ENCODE measurements around the gene PALM. TPM values are rescaled to one million over a fixed set of nuclear protein-coding genes. Genes with fewer than 3 reads are reported as not detected.
"Not testable (repeated sequence)": the region's sequence is repeated elsewhere in the genome, so short reads cannot be mapped to it uniquely, and the experiment has no call there.

Gene PALM
- total RNA-seq, 5 donors from 2014 or later (not counting 1 experiment from before 2014, with no cell fraction given) = 0.19 to 0.57 (median 0.41) TPM; not detected in 1

DNA sequence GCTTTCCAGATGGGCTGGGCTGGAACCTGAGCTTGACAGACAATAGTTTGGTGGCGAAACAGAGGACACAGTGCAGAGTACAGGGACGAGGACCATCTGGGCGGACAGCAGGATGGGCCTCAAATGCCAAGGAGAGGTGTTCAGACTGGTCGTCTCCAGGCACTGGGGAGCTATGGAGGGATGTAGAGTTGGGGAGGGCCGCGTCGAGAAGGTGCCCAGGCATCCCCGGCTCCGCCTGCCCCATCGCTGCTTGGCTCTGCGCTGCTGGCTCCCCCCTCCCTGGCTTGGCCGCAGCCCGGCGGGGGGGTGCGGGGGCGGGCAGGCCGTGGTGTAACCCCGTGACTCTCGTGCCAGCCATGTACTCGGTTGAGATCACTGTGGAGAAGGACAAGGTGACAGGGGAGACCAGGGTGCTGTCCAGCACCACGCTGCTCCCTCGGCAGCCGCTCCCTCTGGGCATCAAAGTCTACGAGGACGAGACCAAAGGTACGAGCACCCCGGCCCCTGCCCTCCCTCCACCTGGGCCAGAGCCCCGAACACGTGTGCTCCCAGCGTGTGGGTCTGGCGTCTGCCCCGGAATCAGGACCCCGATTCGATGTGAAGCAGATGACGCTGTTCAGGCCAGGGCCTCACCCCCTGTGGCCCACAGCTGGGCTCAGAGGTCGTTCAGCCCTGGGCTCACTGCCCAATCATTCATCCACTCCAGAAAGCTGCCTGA, 31.4 kb downstream of the PALM start:
- H3K27ac Mint-ChIP-seq = no peak overlapping the region
- 90% methylated on average over 32 of the region's 36 CpGs for WGBS (ENCODE audit: insufficient coverage)
- peaks cover 0 to 43% of the 10 kb centered on the region in 2 experiments for H3K27me3 ChIP-seq (replicated peaks in 1 of 2; ENCODE audit: control insufficient read depth in 2 of 2, extremely low read depth in 1 of 2, insufficient read depth in 2 of 2, low read length in 1 of 2)
- H3K4me3 Mint-ChIP-seq = no peak overlapping the region
- no peak overlapping the region for H3K4me3 ChIP-seq (ENCODE audit: control insufficient read depth in 1 of 2, extremely low read depth in 1 of 2, low read length in 1 of 2)
- H3K27ac ChIP-seq (ENCODE audit: low read length) = no peak overlapping the region
- H3K4me1 Mint-ChIP-seq = peaks cover 0 to 6% (median 0%) of the 10 kb centered on the region in 3 donors
- peaks cover 0 to 5% of the 10 kb centered on the region in 2 experiments for H3K4me1 ChIP-seq (ENCODE audit: control insufficient read depth in 1 of 2, extremely low read depth in 1 of 2, insufficient read depth in 2 of 2, low read length in 2 of 2)
- ChIA-PET CTCF (no interaction called here), POLR2A (no interaction called here)
- ATAC-seq (replicated peaks in 1 of 4) = no peak
- H3K36me3 ChIP-seq (ENCODE audit: control insufficient read depth in 2 of 2, extremely low read depth in 1 of 2, insufficient read depth in 1 of 2, low read length in 1 of 2) = no peaks in the 10 kb centered on the region
- H3K36me3 Mint-ChIP-seq = no peaks in the 10 kb centered on the region
- DNase-seq = no peak
- peaks cover 0 to 2% of the 10 kb centered on the region in 2 donors for H3K27me3 Mint-ChIP-seq
- no peaks in the 10 kb centered on the region for H3K9me3 Mint-ChIP-seq
- H3K9me3 ChIP-seq = no peaks in the 10 kb centered on the region

DNA sequence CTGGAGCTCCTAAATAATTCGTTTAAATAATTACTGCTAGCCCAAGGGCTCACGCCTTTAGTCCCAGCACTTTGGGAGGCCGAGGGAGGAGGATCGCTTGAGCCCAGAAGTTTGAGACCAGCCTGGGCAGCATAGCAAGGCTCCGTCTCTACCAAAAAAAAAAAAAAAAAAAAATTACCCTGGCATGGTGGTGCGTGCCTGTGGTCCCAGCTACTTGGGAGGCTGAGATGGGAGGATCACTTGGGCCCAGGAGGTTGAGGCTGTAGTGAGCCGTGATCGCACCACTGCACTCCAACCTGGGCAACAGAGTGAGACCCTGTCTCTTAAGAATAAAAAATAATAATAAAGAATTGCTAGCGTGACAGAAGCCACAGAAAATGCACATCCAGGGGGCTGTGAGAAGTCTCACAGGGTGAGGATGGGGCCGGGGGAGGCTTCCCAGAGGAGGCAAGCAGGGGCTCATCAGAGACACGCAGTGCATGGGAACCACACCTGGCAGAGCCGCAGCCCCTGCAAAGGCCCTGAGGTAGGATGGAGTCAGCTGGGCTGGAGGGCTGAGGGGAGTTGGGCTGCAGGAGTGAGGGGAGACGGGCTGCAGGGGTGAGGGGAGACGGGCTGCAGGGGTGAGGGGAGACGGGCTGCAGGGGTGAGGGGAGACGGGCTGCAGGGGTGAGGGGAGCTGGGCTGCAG, 32.2 kb downstream of the PALM start:
- ATAC-seq (replicated peaks in 1 of 4) = not testable (repeated sequence)

DNA sequence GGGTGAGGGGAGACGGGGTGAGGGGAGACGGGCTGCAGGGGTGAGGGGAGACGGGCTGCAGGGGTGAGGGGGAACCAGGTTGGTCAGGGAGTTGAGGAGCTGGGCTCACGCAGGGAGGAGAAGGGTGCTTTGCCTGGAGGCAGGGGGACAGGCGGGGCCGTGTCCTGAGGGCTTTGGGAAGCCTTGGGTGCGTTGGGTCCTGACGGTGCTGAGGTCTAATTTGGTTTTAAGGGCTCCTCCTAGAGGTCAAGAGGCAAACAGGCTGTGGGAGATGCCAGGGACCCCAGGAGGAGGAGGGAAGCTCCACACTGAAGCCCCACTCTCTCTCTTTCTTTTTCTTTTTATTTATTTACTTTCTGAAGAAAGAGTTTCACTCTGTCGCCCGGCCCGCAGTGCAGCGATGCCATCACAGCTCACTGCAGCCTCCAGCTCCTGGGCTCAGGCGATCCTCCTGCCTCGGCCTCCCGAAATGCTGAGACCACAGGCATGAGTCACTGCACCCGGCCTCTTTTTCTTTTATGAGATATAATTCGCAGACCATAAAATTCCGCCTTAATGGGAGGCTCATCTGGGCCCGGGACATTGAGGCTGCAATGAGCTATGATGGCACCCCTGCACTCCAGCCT, 32.9 kb downstream of the PALM start:
- H3K36me3 ChIP-seq (ENCODE audit: control insufficient read depth in 2 of 2, extremely low read depth in 1 of 2, insufficient read depth in 1 of 2, low read length in 1 of 2) = no peaks in the 10 kb centered on the region
- Mint-ChIP-seq H3K4me1 (peaks cover 0 to 6% (median 0%) of the 10 kb centered on the region in 3 donors), H3K36me3 (no peaks in the 10 kb centered on the region), H3K4me3 (no peak overlapping the region), H3K27ac (no peak overlapping the region), H3K27me3 (peaks cover 0 to 2% of the 10 kb centered on the region in 2 donors), H3K9me3 (no peaks in the 10 kb centered on the region)
- ATAC-seq (replicated peaks in 1 of 4) (peak in 2 of 4 experiments; percentile 29 to 40), DNase-seq (peak in 1 of 35 experiments; percentile 24)
- peaks cover 0 to 5% of the 10 kb centered on the region in 2 experiments for H3K4me1 ChIP-seq (ENCODE audit: control insufficient read depth in 1 of 2, extremely low read depth in 1 of 2, insufficient read depth in 2 of 2, low read length in 2 of 2)
- WGBS (ENCODE audit: insufficient coverage) = 80% methylated on average over 11 of the region's 19 CpGs
- ChIA-PET POLR2A (no interaction called here), CTCF (no interaction called here)
- no peak overlapping the region for H3K4me3 ChIP-seq (ENCODE audit: control insufficient read depth in 1 of 2, extremely low read depth in 1 of 2, low read length in 1 of 2)
- H3K27me3 ChIP-seq (replicated peaks in 1 of 2; ENCODE audit: control insufficient read depth in 2 of 2, extremely low read depth in 1 of 2, insufficient read depth in 2 of 2, low read length in 1 of 2) = peaks cover 0 to 41% of the 10 kb centered on the region in 2 experiments
- no peaks in the 10 kb centered on the region for H3K9me3 ChIP-seq
- no peak overlapping the region for H3K27ac ChIP-seq (ENCODE audit: low read length)

More for the DNA sequence above, 32.2 kb downstream of the PALM start:
- CTCF ChIA-PET; H3K4me3 ChIP-seq (ENCODE audit: control insufficient read depth in 1 of 2, extremely low read depth in 1 of 2, low read length in 1 of 2); H3K4me3 Mint-ChIP-seq; H3K36me3 Mint-ChIP-seq; H3K4me1 ChIP-seq (ENCODE audit: control insufficient read depth in 1 of 2, extremely low read depth in 1 of 2, insufficient read depth in 2 of 2, low read length in 2 of 2); H3K4me1 Mint-ChIP-seq; H3K27me3 Mint-ChIP-seq; H3K36me3 ChIP-seq (ENCODE audit: control insufficient read depth in 2 of 2, extremely low read depth in 1 of 2, insufficient read depth in 1 of 2, low read length in 1 of 2); POLR2A ChIA-PET; DNase-seq; H3K9me3 Mint-ChIP-seq; H3K27ac Mint-ChIP-seq; H3K9me3 ChIP-seq; H3K27ac ChIP-seq (ENCODE audit: low read length): not testable (repeated sequence)
- 91% methylated on average over 9 of the region's 16 CpGs for WGBS (ENCODE audit: insufficient coverage)
- peaks cover 0 to 43% of the 10 kb centered on the region in 2 experiments for H3K27me3 ChIP-seq (replicated peaks in 1 of 2; ENCODE audit: control insufficient read depth in 2 of 2, extremely low read depth in 1 of 2, insufficient read depth in 2 of 2, low read length in 1 of 2)

DNA sequence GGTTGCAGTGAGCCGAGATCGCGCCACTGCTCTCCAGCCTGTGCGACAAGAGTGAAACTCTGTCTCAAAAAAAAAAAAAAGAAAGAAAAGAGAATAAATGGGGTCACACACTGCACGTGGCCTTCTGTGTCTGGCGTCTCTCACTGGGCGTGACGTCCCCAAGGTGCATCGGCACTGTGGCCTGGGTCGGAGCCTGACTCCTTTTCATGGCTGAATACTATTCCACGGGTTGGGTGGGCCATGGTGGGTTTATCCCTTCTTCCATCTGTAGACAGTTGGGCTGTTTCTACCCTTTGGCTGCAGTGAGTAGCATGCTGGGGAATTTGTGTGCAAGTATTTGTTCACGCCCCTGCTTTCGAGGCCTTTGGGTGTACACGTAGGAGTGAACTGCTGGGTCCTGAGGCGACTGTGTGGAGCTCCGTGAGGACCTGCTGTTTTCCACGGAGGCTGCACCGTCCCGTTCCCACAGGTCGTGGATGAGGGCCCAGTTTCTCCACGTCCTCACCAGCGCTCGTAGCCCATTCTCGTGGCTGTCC, 33.9 kb downstream of the PALM start:
- CTCF ChIA-PET = no interaction called here
- POLR2A ChIA-PET = no interaction called here
- no peaks in the 10 kb centered on the region for H3K9me3 Mint-ChIP-seq
- Histone ChIP-seq H3K4me3 (ENCODE audit: control insufficient read depth in 1 of 2, extremely low read depth in 1 of 2, low read length in 1 of 2) (no peak overlapping the region), H3K4me1 (ENCODE audit: control insufficient read depth in 1 of 2, extremely low read depth in 1 of 2, insufficient read depth in 2 of 2, low read length in 2 of 2) (peaks cover 0 to 3% of the 10 kb centered on the region in 2 experiments), H3K9me3 (no peaks in the 10 kb centered on the region), H3K27me3 (replicated peaks in 1 of 2; ENCODE audit: control insufficient read depth in 2 of 2, extremely low read depth in 1 of 2, insufficient read depth in 2 of 2, low read length in 1 of 2) (peaks cover 0 to 32% of the 10 kb centered on the region in 2 experiments), H3K36me3 (ENCODE audit: control insufficient read depth in 2 of 2, extremely low read depth in 1 of 2, insufficient read depth in 1 of 2, low read length in 1 of 2) (no peaks in the 10 kb centered on the region), H3K27ac (ENCODE audit: low read length) (no peak overlapping the region)
- no peak for DNase-seq
- WGBS (ENCODE audit: insufficient coverage) = 94% methylated on average over 18 of the region's 24 CpGs
- no peaks in the 10 kb centered on the region for H3K36me3 Mint-ChIP-seq
- H3K27ac Mint-ChIP-seq = no peak overlapping the region
- H3K27me3 Mint-ChIP-seq = no peaks in the 10 kb centered on the region
- ATAC-seq (replicated peaks in 1 of 4) = no peak
- H3K4me1 Mint-ChIP-seq = no peaks in the 10 kb centered on the region
- no peak overlapping the region for H3K4me3 Mint-ChIP-seq

DNA sequence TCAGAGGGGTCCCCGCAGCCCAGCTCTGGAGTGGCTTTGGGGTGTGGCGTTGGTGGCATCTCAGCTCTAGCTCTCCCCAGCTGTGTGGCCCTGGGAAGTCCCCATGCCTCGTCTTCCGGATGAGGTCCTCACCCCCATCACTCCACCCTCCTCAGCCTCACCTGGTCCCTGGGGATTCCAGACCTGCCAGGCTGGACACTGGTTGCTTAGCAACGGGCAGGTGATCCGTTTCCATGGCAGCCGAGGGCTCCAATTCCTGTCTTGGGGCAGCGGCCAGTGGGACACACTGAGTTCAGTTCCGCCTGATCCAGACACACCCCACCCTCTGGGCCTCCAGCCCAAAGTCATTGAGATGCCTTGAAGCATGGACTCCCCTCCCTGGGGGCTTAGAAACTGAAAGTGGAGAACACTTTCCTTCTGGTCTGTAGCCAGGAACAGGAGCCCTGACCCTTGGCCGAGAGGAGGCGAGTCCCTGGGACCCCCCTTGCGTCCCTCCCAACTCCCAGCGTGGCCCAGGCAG, 34.5 kb downstream of the PALM start:
- no peak for ATAC-seq (replicated peaks in 1 of 4)
- H3K27ac Mint-ChIP-seq = no peak overlapping the region
- H3K27ac ChIP-seq (ENCODE audit: low read length) = no peak overlapping the region
- no peaks in the 10 kb centered on the region for H3K27me3 Mint-ChIP-seq
- no peaks in the 10 kb centered on the region for H3K9me3 Mint-ChIP-seq
- WGBS (ENCODE audit: insufficient coverage) = 97% methylated on average over 8 of the region's 13 CpGs
- ChIA-PET POLR2A (interaction anchor here in 1 of 2 donors (0.5 kb wide), 1 partner anchor 80 kb away, joined by 4 read pairs; the partner anchor contains the start of gene RNF126), CTCF (no interaction called here)
- H3K4me1 Mint-ChIP-seq = no peaks in the 10 kb centered on the region
- H3K36me3 Mint-ChIP-seq = no peaks in the 10 kb centered on the region
- H3K4me3 Mint-ChIP-seq = no peak overlapping the region
- peaks cover 0 to 33% of the 10 kb centered on the region in 2 experiments for H3K27me3 ChIP-seq (replicated peaks in 1 of 2; ENCODE audit: control insufficient read depth in 2 of 2, extremely low read depth in 1 of 2, insufficient read depth in 2 of 2, low read length in 1 of 2)
- DNase-seq = no peak
- no peak overlapping the region for H3K4me3 ChIP-seq (ENCODE audit: control insufficient read depth in 1 of 2, extremely low read depth in 1 of 2, low read length in 1 of 2)
- no peaks in the 10 kb centered on the region for H3K9me3 ChIP-seq
- no peaks in the 10 kb centered on the region for H3K4me1 ChIP-seq (ENCODE audit: control insufficient read depth in 1 of 2, extremely low read depth in 1 of 2, insufficient read depth in 2 of 2, low read length in 2 of 2)
- no peaks in the 10 kb centered on the region for H3K36me3 ChIP-seq (ENCODE audit: control insufficient read depth in 2 of 2, extremely low read depth in 1 of 2, insufficient read depth in 1 of 2, low read length in 1 of 2)

DNA sequence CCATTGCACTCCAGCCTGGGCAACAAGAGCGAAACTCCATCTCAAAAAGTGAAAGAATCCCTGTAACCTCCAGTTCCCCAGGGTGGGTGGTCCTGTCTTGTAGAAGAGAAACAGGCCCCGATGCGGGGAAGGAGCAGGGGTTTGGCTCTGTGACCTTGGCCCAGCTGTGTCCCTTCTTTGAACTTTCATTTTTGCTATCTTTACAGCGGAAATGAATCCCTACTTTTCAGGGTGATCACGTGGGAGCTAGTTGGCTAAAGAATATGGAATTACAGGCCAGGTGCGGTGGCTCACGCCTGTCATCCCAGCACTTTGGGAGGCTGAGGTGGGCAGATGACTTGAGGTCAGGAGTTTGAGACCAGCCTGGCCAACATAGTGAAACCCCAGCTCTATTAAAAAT, 36.4 kb downstream of the PALM start:
- peaks cover 0 to 16% of the 10 kb centered on the region in 2 experiments for H3K27me3 ChIP-seq (replicated peaks in 1 of 2; ENCODE audit: control insufficient read depth in 2 of 2, extremely low read depth in 1 of 2, insufficient read depth in 2 of 2, low read length in 1 of 2)
- 100% methylated on average over 1 of the region's 7 CpGs for WGBS (ENCODE audit: insufficient coverage)
- H3K36me3 ChIP-seq (ENCODE audit: control insufficient read depth in 2 of 2, extremely low read depth in 1 of 2, insufficient read depth in 1 of 2, low read length in 1 of 2); H3K4me1 Mint-ChIP-seq; H3K27me3 Mint-ChIP-seq; H3K9me3 ChIP-seq; POLR2A ChIA-PET; ATAC-seq (replicated peaks in 1 of 4); H3K27ac ChIP-seq (ENCODE audit: low read length); H3K27ac Mint-ChIP-seq; H3K36me3 Mint-ChIP-seq; H3K4me1 ChIP-seq (ENCODE audit: control insufficient read depth in 1 of 2, extremely low read depth in 1 of 2, insufficient read depth in 2 of 2, low read length in 2 of 2); H3K4me3 Mint-ChIP-seq; H3K9me3 Mint-ChIP-seq; H3K4me3 ChIP-seq (ENCODE audit: control insufficient read depth in 1 of 2, extremely low read depth in 1 of 2, low read length in 1 of 2); CTCF ChIA-PET; DNase-seq: not testable (repeated sequence)

Data from T-cell (primary cell).